Measurements from ENCODE around the gene NR1D1. TPM values are rescaled to one million over a fixed set of nuclear protein-coding genes. Genes with fewer than 3 reads are reported as not detected.
A peak's percentile ranks its signal among the peaks of the same experiment; 100 is the strongest.

NR1D1 gene
- total RNA-seq, 1 donor from 2014 or later, result 34.7 TPM

GRCh38 chr17:40111221-40112128 is 11.1 kb upstream of the NR1D1 start:
- peak; percentile 90 for DNase-seq (ENCODE audit: low spot score)

GRCh38 chr17:40110026-40110845 is 9.8 kb upstream of the NR1D1 start:
- DNase-seq (ENCODE audit: low spot score), result no peak

- no peak for DNase-seq (ENCODE audit: low spot score)
Measured at GRCh38 chr17:40108970-40109824, 8.8 kb upstream of the NR1D1 start.

GRCh38 chr17:40107522-40108174 is 7.3 kb upstream of the NR1D1 start:
- DNase-seq (ENCODE audit: low spot score), result no peak

GRCh38 chr17:40106760-40107521 is 6.6 kb upstream of the NR1D1 start:
- no peak for DNase-seq (ENCODE audit: low spot score)

- DNase-seq (ENCODE audit: low spot score), result no peak
Measured at GRCh38 chr17:40105861-40106759, 5.7 kb upstream of the NR1D1 start.

- no peak for DNase-seq (ENCODE audit: low spot score)
Measured at GRCh38 chr17:40104594-40105486, 4.5 kb upstream of the NR1D1 start.

- DNase-seq (ENCODE audit: low spot score), result no peak
Measured at GRCh38 chr17:40103688-40104087, 3.3 kb upstream of the NR1D1 start.

GRCh38 chr17:40103071-40103661 is 2.8 kb upstream of the NR1D1 start:
- no peak for DNase-seq (ENCODE audit: low spot score)

GRCh38 chr17:40101367-40102210 is 1.2 kb upstream of the NR1D1 start:
- no peak for DNase-seq (ENCODE audit: low spot score)

- DNase-seq (ENCODE audit: low spot score), result peak; percentile 99
Measured at GRCh38 chr17:40100669-40101366, 429 bp upstream of the NR1D1 start.

GRCh38 chr17:40099619-40100418 is 570 bp downstream of the NR1D1 start:
- DNase-seq (ENCODE audit: low spot score), result no peak

- DNase-seq (ENCODE audit: low spot score), result peak; percentile 100
Measured at GRCh38 chr17:40098846-40099618, 1.4 kb downstream of the NR1D1 start.

- peak; percentile 86 for DNase-seq (ENCODE audit: low spot score)
Measured at GRCh38 chr17:40097931-40098845, 2.2 kb downstream of the NR1D1 start.

Data from mucosa of gallbladder (tissue), 1 donor.